SK-N-MC (cell line): ENCODE results near the gene KCNAB2.

Experiments
- FOXP2 ChIP-seq: optimal IDR thresholded peaks from 2 replicates; pipeline ENCODE3; 2011; ENCODE audit warnings: mild to moderate bottlenecking, moderate library complexity; ENCODE audit not compliant: insufficient read depth; ENCODE audit errors: extremely low read length, control extremely low read depth
- POLR2AphosphoS5 ChIP-seq: IDR thresholded peaks from 2 replicates; pipeline ENCODE4 v1.6.1; 2012; ENCODE audit warnings: mild to moderate bottlenecking, low read depth, low read length, borderline replicate concordance

DNA sequence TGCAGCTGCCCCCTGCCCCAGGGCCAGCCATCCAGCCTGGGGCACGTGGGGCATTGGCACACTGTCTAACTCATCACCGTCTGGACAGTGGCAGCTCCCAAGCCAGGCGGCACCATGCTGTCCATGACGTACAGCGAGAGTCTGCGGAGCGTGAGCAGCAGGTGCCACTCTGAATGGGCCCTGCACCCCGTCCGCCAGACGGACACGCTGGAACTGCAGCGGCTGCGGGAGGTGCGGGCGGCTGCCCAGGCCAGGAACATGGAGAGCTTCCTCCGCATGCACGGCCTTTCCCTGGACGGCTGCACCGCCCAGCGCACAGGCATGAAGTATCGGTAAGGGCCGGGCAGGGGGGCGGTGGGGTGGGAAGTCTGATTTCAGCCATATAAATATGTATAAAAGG, 5.7 kb downstream of the KCNAB2 start:
- no peak for TF ChIP-seq POLR2AphosphoS5
- TF ChIP-seq FOXP2: no peak
